Fibroblast of skin of scalp (primary cell): ENCODE data around the gene MRPL9.
"Not testable (repeated sequence)": the region's sequence is repeated elsewhere in the genome, so short reads cannot be mapped to it uniquely, and the experiment has no call there.

ENCODE experiments used
- DNase-seq: peaks from one replicate; pipeline ENCODE4 v3.0.0-alpha.2; 2013

MRPL9 gene

GRCh38 chr1:151783796-151784195 is 20.5 kb upstream of the MRPL9 start:
- no peak for DNase-seq

- no peak for DNase-seq
Observed at GRCh38 chr1:151782741-151783140, 19.4 kb upstream of the MRPL9 start.

GRCh38 chr1:151782026-151782425 is 18.7 kb upstream of the MRPL9 start:
- DNase-seq: not testable (repeated sequence)

GRCh38 chr1:151780736-151781135 is 17.4 kb upstream of the MRPL9 start:
- not testable (repeated sequence) for DNase-seq

GRCh38 chr1:151779852-151780251 is 16.6 kb upstream of the MRPL9 start:
- DNase-seq: no peak

- no peak for DNase-seq
Observed at GRCh38 chr1:151777317-151777716, 14.0 kb upstream of the MRPL9 start.

- DNase-seq: no peak
Observed at GRCh38 chr1:151776665-151777062, 13.4 kb upstream of the MRPL9 start.

GRCh38 chr1:151775894-151776664 is 12.8 kb upstream of the MRPL9 start:
- DNase-seq: no peak

- no peak for DNase-seq
Observed at GRCh38 chr1:151774256-151774922, 11.1 kb upstream of the MRPL9 start.

GRCh38 chr1:151773702-151774101 is 10.4 kb upstream of the MRPL9 start:
- no peak for DNase-seq

- not testable (repeated sequence) for DNase-seq
Observed at GRCh38 chr1:151769270-151769669, 6.0 kb upstream of the MRPL9 start.

- DNase-seq: not testable (repeated sequence)
Observed at GRCh38 chr1:151768351-151769066, 5.2 kb upstream of the MRPL9 start.

- no peak for DNase-seq
Observed at GRCh38 chr1:151763990-151764389, 694 bp upstream of the MRPL9 start.

GRCh38 chr1:151760597-151761385 is 2.5 kb downstream of the MRPL9 start:
- no peak for DNase-seq

GRCh38 chr1:151759241-151759640 is 4.1 kb downstream of the MRPL9 start:
- no peak for DNase-seq

GRCh38 chr1:151756291-151756690 is 7.0 kb downstream of the MRPL9 start:
- DNase-seq: no peak

GRCh38 chr1:151741516-151741915 is 21.8 kb downstream of the MRPL9 start:
- no peak for DNase-seq

- DNase-seq: no peak
Observed at GRCh38 chr1:151739590-151740355, 23.5 kb downstream of the MRPL9 start.

GRCh38 chr1:151737479-151737878 is 25.8 kb downstream of the MRPL9 start:
- DNase-seq: no peak

- no peak for DNase-seq
Observed at GRCh38 chr1:151737026-151737425, 26.3 kb downstream of the MRPL9 start.

GRCh38 chr1:151733995-151734394 is 29.3 kb downstream of the MRPL9 start:
- DNase-seq: not testable (repeated sequence)

GRCh38 chr1:151733126-151733525 is 30.2 kb downstream of the MRPL9 start:
- no peak for DNase-seq
